Duodenal mucosa (tissue), 2 donors: ENCODE data around the gene MACROD2.

ENCODE experiments used
- H3K27ac ChIP-seq: one replicate; pipeline ENCODE4 v1.7.0; 2013; ENCODE audit warnings: low read depth, low read length
- H3K27me3 ChIP-seq, 2 donors: one replicate each; pipeline ENCODE4 v1.7.0; 2013; ENCODE audit warnings: low read length in 2 of 2, control low read depth in 1 of 2; ENCODE audit not compliant: insufficient read depth in 2 of 2, control insufficient read depth in 1 of 2
- H3K36me3 ChIP-seq, 2 donors: one replicate each; pipeline ENCODE4 v1.7.0; 2013; ENCODE audit warnings: low read length in 2 of 2, control low read depth in 1 of 2; ENCODE audit not compliant: insufficient read depth in 2 of 2, control insufficient read depth in 1 of 2
- H3K4me1 ChIP-seq, 2 donors: one replicate each; pipeline ENCODE4 v1.7.0; 2013; ENCODE audit warnings: low read length in 2 of 2, control low read depth in 1 of 2; ENCODE audit not compliant: insufficient read depth in 2 of 2, control insufficient read depth in 1 of 2
- H3K4me3 ChIP-seq, 2 donors: one replicate each; pipeline ENCODE4 v1.7.0; 2013; ENCODE audit warnings: low read length in 2 of 2, low read depth in 1 of 2
- H3K9ac ChIP-seq, 2 donors: one replicate each; pipeline ENCODE4 v1.7.0; 2013; ENCODE audit warnings: low read length in 2 of 2, low read depth in 1 of 2
- H3K9me3 ChIP-seq, 2 donors: one replicate each; pipeline ENCODE4 v1.7.0; 2013; ENCODE audit warnings: low read length in 2 of 2, control low read depth in 1 of 2; ENCODE audit not compliant: control insufficient read depth in 1 of 2

Gene MACROD2

GRCh38 chr20:15045246-15045645, 1049.9 kb downstream of the MACROD2 start:
- H3K27me3 ChIP-seq, result no peaks in the 10 kb centered on the region
- no peaks in the 10 kb centered on the region for H3K36me3 ChIP-seq
- H3K4me3 ChIP-seq, result no peak overlapping the region
- H3K27ac ChIP-seq, result no peak overlapping the region
- H3K9me3 ChIP-seq, result no peaks in the 10 kb centered on the region
- peaks cover 0 to 4% of the 10 kb centered on the region in 2 donors for H3K4me1 ChIP-seq
- H3K9ac ChIP-seq, result no peak overlapping the region

GRCh38 chr20:15047042-15047441, 1051.7 kb downstream of the MACROD2 start:
- Histone ChIP-seq H3K27ac (no peak overlapping the region), H3K4me3 (no peak overlapping the region), H3K27me3 (no peaks in the 10 kb centered on the region), H3K4me1 (peaks cover 0 to 4% of the 10 kb centered on the region in 2 donors), H3K36me3 (no peaks in the 10 kb centered on the region), H3K9me3 (no peaks in the 10 kb centered on the region), H3K9ac (no peak overlapping the region)

DNA sequence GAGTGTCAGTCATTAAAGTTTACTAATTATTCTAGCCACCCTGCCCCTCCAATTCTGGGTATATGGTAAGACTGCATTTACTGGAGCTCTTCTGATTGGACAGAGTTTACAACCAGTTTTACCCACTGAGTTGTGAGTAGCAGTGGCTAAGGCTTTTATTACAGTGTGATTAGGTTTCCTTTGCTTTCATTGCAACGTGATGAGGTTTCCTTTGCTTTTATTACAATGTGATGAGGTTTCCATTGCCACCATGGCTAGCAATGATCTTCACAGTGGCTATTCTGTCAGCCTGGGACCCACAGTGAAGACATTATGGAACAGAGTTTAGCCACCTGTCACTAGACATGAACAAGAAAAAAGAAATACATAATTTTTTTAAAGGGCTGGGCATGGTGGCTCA, 1052.3 kb downstream of the MACROD2 start:
- no peaks in the 10 kb centered on the region for H3K27me3 ChIP-seq
- peaks cover 0 to 4% of the 10 kb centered on the region in 2 donors for H3K4me1 ChIP-seq
- H3K4me3 ChIP-seq, result no peak overlapping the region
- H3K9ac ChIP-seq, result no peak overlapping the region
- H3K9me3 ChIP-seq, result no peaks in the 10 kb centered on the region
- no peak overlapping the region for H3K27ac ChIP-seq
- no peaks in the 10 kb centered on the region for H3K36me3 ChIP-seq

- no peak overlapping the region for H3K27ac ChIP-seq
- no peaks in the 10 kb centered on the region for H3K4me1 ChIP-seq
- no peaks in the 10 kb centered on the region for H3K9me3 ChIP-seq
- H3K9ac ChIP-seq, result no peak overlapping the region
- H3K27me3 ChIP-seq, result no peaks in the 10 kb centered on the region
- no peaks in the 10 kb centered on the region for H3K36me3 ChIP-seq
- H3K4me3 ChIP-seq, result no peak overlapping the region
Measured at GRCh38 chr20:15056246-15056645, 1060.9 kb downstream of the MACROD2 start.

DNA sequence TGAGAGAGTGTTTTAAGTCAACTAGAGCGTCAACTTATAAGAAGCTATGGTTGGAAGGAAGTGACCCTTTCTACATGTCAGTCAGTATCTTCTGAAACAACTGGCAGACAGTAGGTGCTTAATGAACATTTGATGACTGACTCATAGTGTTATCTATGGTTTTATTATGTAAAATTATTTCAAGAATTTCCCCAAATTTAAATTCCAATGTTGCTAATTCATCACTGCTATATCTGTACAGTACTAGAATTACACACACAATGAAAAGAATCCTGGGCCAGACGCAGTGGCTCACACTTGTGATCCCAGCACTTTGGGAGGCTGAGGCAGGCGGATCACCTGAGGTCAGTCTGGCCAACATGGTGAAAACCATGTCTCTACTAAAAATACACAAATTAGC, 1063.5 kb downstream of the MACROD2 start:
- no peak overlapping the region for H3K27ac ChIP-seq

DNA sequence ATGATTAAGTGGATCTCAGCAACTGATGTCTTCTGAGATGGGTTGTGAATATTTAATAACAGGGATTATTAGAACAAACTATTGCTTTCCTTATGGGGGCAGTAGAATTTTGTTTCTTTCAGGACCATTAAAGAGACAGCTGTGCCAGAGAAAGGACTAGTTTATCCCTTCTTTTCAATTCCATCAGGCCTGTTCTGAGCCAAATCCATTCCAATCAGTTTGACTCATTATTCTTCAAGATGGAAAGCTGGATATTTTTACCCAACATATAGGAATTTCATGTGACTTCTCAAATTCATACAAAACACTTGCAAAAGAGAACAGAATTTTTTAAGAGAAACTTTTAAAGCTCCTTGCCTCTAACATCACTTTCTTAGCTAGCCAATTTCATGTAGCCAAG, 1064.1 kb downstream of the MACROD2 start:
- H3K36me3 ChIP-seq, result no peaks in the 10 kb centered on the region
- no peak overlapping the region for H3K9ac ChIP-seq
- H3K27me3 ChIP-seq, result no peaks in the 10 kb centered on the region
- H3K27ac ChIP-seq, result no peak overlapping the region
- no peaks in the 10 kb centered on the region for H3K9me3 ChIP-seq
- H3K4me1 ChIP-seq, result no peaks in the 10 kb centered on the region
- H3K4me3 ChIP-seq, result no peak overlapping the region

More for the DNA sequence above, 1063.5 kb downstream of the MACROD2 start:
- no peaks in the 10 kb centered on the region for H3K4me1 ChIP-seq
- no peak overlapping the region for H3K9ac ChIP-seq
- H3K36me3 ChIP-seq, result no peaks in the 10 kb centered on the region
- no peak overlapping the region for H3K4me3 ChIP-seq
- no peaks in the 10 kb centered on the region for H3K27me3 ChIP-seq
- no peaks in the 10 kb centered on the region for H3K9me3 ChIP-seq

GRCh38 chr20:15060265-15061060, 1065.1 kb downstream of the MACROD2 start:
- no peaks in the 10 kb centered on the region for H3K36me3 ChIP-seq
- H3K27ac ChIP-seq, result no peak overlapping the region

DNA sequence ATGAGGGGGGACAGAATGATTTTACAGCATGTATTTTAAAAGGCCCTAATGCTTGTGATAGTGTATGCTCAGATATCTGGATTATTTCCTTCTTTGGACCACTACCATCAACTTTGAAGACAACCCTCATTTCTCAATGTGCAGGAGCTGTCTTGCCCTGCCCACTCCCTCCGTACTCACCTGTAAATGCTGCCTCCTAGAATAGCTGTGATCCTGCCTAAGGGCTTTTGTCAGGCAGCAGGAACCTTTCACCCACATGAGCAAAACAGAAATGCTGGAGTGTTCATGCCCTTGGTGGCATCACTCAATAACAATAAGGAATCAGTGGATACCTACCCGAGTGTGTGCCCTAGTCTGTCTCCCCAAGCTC, 1065.7 kb downstream of the MACROD2 start:
- no peaks in the 10 kb centered on the region for H3K27me3 ChIP-seq
- no peak overlapping the region for H3K27ac ChIP-seq
- no peaks in the 10 kb centered on the region for H3K4me1 ChIP-seq
- no peaks in the 10 kb centered on the region for H3K36me3 ChIP-seq
- H3K9me3 ChIP-seq, result no peaks in the 10 kb centered on the region
- no peak overlapping the region for H3K9ac ChIP-seq
- no peak overlapping the region for H3K4me3 ChIP-seq

More at GRCh38 chr20:15060265-15061060, 1065.1 kb downstream of the MACROD2 start:
- no peaks in the 10 kb centered on the region for H3K4me1 ChIP-seq
- H3K27me3 ChIP-seq, result no peaks in the 10 kb centered on the region
- H3K4me3 ChIP-seq, result no peak overlapping the region
- H3K9ac ChIP-seq, result no peak overlapping the region
- H3K9me3 ChIP-seq, result no peaks in the 10 kb centered on the region

GRCh38 chr20:15061955-15062354, 1066.6 kb downstream of the MACROD2 start:
- Histone ChIP-seq H3K4me1 (no peaks in the 10 kb centered on the region), H3K27ac (no peak overlapping the region), H3K27me3 (no peaks in the 10 kb centered on the region), H3K9ac (no peak overlapping the region), H3K36me3 (no peaks in the 10 kb centered on the region), H3K9me3 (no peaks in the 10 kb centered on the region), H3K4me3 (no peak overlapping the region)

DNA sequence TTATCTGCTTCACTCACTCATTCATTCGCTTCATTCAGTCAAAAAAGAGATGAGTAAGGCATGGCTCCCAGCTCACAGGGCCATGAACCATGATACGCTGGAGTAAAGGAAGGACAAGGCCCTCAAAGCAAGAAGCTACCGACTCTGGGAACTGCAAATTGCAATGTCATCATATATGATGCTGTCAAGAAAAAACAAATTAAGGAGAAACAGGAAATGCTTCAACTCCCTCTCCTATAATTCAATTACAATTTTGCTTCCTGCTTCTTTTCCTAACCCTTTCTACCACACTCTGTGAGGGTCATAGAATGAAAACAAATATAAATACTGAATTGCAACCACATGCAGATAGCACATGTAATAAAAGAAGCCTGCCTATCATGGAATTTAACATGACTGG, 1067.8 kb downstream of the MACROD2 start:
- H3K9ac ChIP-seq, result no peak overlapping the region
- H3K36me3 ChIP-seq, result no peaks in the 10 kb centered on the region
- no peaks in the 10 kb centered on the region for H3K9me3 ChIP-seq
- no peak overlapping the region for H3K4me3 ChIP-seq
- H3K27ac ChIP-seq, result no peak overlapping the region
- H3K4me1 ChIP-seq, result no peaks in the 10 kb centered on the region
- H3K27me3 ChIP-seq, result no peaks in the 10 kb centered on the region
